ENCODE data around the gene RPL41.

- TF ChIP-seq CTCF (IDR thresholded peaks at IDR 0.05; ENCODE audit: insufficient read depth, low read length) (no peak), GABPA (IDR thresholded peaks at IDR 0.05; ENCODE audit: low read depth) (no peak)
Observed at GRCh38 chr12:56160894-56161689, 44.7 kb downstream of the RPL41 start.
